ENCODE results near the gene CSPG4.
A peak's percentile ranks its signal among the peaks of the same experiment; 100 is the strongest.

The CSPG4 gene

DNA sequence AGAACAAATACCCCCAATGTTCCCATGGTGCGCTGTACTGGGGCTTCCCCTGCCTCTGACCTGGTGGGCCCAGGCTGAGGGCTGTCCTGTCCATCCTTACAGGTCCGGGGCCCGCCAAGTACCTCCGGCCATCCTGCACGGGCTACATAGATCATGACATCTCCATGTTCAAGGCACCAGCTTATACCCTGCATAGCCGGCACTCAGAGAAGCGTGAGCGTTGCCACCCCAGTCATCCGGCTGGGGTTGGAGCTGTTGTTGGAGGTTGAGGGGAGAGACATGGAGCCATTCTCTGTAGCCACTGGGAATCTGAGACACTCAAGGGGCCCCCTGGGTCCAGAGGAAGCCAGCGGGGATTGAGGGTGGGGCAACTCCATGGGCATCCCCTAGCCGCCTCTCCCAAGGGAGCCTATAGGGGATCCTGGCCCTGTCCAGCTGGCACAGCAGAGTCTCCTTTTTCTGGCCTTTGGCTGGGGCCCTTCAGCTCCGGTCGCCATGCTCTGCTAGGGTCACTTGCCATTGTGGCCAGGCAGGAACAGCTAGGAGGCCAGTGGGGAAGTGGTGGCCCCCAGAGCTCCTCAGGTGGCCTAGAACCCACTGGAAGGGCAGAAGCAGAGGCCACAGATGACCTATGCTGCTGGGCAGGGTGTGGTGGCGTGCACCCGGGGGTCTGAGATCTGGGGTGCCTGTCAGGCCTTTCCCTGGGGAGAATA is 12.5 kb upstream of the CSPG4 start:
- Histone ChIP-seq H4K20me1 (ENCODE audit: insufficient read depth, low read length) (no peaks in the 10 kb centered on the region), H3K9me2 (replicated peaks; ENCODE audit: insufficient read depth, low read length) (no peaks in the 10 kb centered on the region), H3K9me3 (replicated peaks; ENCODE audit: insufficient read depth, low read length) (no peaks in the 10 kb centered on the region), H3K79me2 (ENCODE audit: low read length) (no peaks in the 10 kb centered on the region), H3K27ac (ENCODE audit: low read length) (no peak overlapping the region), H3K36me3 (replicated peaks; ENCODE audit: insufficient read depth, low read length) (no peaks in the 10 kb centered on the region), H3K4me3 (ENCODE audit: low read length) (no peak overlapping the region), H3K27me3 (replicated peaks; ENCODE audit: insufficient read depth, low read length) (no peaks in the 10 kb centered on the region), H3K9ac (ENCODE audit: low read length) (no peak overlapping the region), H2AFZ (ENCODE audit: low read length) (no peak overlapping the region), H3F3A (ENCODE audit: insufficient read depth, low read length) (no peaks in the 10 kb centered on the region), H3K4me2 (ENCODE audit: low read depth, low read length) (no peak overlapping the region), H3K4me1 (ENCODE audit: low read length) (peaks cover 8% of the 10 kb centered on the region)
- no peak for TF ChIP-seq EZH2 (optimal IDR thresholded peaks at IDR 0.05; ENCODE audit: low read depth, low read length)
- no peak for TF ChIP-seq EZH2phosphoT487 (IDR thresholded peaks at IDR 0.05; ENCODE audit: low read length)
- TF ChIP-seq CTCF (IDR thresholded peaks at IDR 0.05; ENCODE audit: low read length), result no peak
- DNase-seq, result no peak

GRCh38 chr15:75723847-75724660 is 11.4 kb upstream of the CSPG4 start:
- H3K36me3 ChIP-seq (replicated peaks; ENCODE audit: insufficient read depth, low read length), result no peaks in the 10 kb centered on the region
- no peak for TF ChIP-seq CTCF (IDR thresholded peaks at IDR 0.05; ENCODE audit: low read length)
- TF ChIP-seq EZH2phosphoT487 (IDR thresholded peaks at IDR 0.05; ENCODE audit: low read length), result no peak
- H3K4me2 ChIP-seq (ENCODE audit: low read depth, low read length), result 0 out of 2 replicates have a peak overlapping the region, but pooled peaks have one; percentile 25
- H3K79me2 ChIP-seq (ENCODE audit: low read length), result no peaks in the 10 kb centered on the region
- H4K20me1 ChIP-seq (ENCODE audit: insufficient read depth, low read length), result no peaks in the 10 kb centered on the region
- H3K27me3 ChIP-seq (replicated peaks; ENCODE audit: insufficient read depth, low read length), result no peaks in the 10 kb centered on the region
- no peak overlapping the region for H3K4me3 ChIP-seq (ENCODE audit: low read length)
- H3F3A ChIP-seq (ENCODE audit: insufficient read depth, low read length), result no peaks in the 10 kb centered on the region
- no peaks in the 10 kb centered on the region for H3K9me2 ChIP-seq (replicated peaks; ENCODE audit: insufficient read depth, low read length)
- H3K27ac ChIP-seq (ENCODE audit: low read length), result no peak overlapping the region
- H3K4me1 ChIP-seq (ENCODE audit: low read length), result peaks cover 8% of the 10 kb centered on the region
- no peaks in the 10 kb centered on the region for H3K9me3 ChIP-seq (replicated peaks; ENCODE audit: insufficient read depth, low read length)
- H3K9ac ChIP-seq (ENCODE audit: low read length), result peak overlapping the region; percentile 30; the same call in 1 of the 2 replicates
- no peak overlapping the region for H2AFZ ChIP-seq (ENCODE audit: low read length)
- DNase-seq, result peak; percentile 67

DNA sequence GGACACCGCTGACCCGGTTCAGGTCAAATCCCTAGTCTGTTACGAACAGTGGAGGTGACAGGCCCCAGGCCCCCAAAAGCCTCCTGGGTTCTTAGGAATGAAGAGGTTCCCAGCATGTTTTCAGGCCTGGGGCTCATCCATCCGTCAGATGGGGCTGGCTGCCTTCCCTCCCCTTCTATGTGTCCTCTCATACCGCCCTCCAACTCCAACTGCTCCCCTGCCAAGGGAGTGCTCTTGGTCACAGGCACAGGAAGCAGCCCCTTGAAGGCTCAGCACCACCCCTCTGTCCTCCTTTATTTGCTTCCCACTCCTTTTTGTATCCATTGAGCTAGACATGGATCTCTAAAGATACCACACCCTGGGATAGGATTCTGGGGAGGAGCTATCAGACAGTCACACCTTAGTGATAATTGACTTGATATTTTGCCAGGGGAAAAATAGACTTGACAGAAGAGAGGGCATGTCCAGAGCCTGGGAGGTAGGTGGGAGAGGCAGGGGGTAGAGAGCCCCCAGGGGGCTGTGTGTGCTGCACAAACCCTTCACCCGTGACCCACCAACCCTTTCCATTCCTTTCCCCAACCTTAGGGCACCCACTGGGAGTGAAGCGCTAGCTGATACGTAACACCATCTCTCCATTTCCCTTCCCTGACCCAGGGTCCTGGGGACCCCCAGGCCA is 10.7 kb upstream of the CSPG4 start:
- Histone ChIP-seq H3K4me2 (ENCODE audit: low read depth, low read length) (0 out of 2 replicates have a peak overlapping the region, but pooled peaks have one; percentile 25), H3K9ac (ENCODE audit: low read length) (no peak overlapping the region)

More for the DNA sequence above, 10.7 kb upstream of the CSPG4 start:
- Histone ChIP-seq H3K36me3 (replicated peaks; ENCODE audit: insufficient read depth, low read length) (no peaks in the 10 kb centered on the region), H3K27me3 (replicated peaks; ENCODE audit: insufficient read depth, low read length) (no peaks in the 10 kb centered on the region), H3F3A (ENCODE audit: insufficient read depth, low read length) (no peaks in the 10 kb centered on the region), H2AFZ (ENCODE audit: low read length) (no peak overlapping the region), H3K4me1 (ENCODE audit: low read length) (peaks cover 8% of the 10 kb centered on the region), H3K9me3 (replicated peaks; ENCODE audit: insufficient read depth, low read length) (no peaks in the 10 kb centered on the region), H4K20me1 (ENCODE audit: insufficient read depth, low read length) (no peaks in the 10 kb centered on the region), H3K79me2 (ENCODE audit: low read length) (no peaks in the 10 kb centered on the region), H3K9me2 (replicated peaks; ENCODE audit: insufficient read depth, low read length) (no peaks in the 10 kb centered on the region), H3K27ac (ENCODE audit: low read length) (no peak overlapping the region), H3K4me3 (ENCODE audit: low read length) (no peak overlapping the region)
- DNase-seq, result no peak
- TF ChIP-seq CTCF (IDR thresholded peaks at IDR 0.05; ENCODE audit: low read length) (no peak), EZH2 (optimal IDR thresholded peaks at IDR 0.05; ENCODE audit: low read depth, low read length) (no peak), EZH2phosphoT487 (IDR thresholded peaks at IDR 0.05; ENCODE audit: low read length) (no peak)

Data from MM.1S (cell line).